ENCODE data around the gene CDYL2.

DNA sequence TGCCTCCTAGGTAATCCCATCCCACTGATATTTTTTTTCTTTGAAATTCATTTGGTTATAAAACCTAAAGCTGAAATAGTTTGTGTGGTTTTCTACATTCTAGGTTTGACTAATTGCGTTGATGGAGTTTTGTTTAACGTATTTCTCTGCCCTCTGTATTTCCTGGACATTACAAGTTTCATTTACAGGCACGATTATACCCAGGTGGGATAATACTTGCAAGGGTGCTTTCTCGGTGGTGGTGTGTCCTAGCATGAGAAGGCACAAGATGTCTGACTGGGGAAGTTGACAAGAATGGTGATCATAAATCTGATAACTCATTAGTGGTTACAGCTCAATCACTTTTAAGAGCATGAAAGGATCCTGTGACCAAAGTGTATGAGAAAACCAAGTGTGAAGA, 218.6 kb downstream of the CDYL2 start:
- TF ChIP-seq, protein P1, sequence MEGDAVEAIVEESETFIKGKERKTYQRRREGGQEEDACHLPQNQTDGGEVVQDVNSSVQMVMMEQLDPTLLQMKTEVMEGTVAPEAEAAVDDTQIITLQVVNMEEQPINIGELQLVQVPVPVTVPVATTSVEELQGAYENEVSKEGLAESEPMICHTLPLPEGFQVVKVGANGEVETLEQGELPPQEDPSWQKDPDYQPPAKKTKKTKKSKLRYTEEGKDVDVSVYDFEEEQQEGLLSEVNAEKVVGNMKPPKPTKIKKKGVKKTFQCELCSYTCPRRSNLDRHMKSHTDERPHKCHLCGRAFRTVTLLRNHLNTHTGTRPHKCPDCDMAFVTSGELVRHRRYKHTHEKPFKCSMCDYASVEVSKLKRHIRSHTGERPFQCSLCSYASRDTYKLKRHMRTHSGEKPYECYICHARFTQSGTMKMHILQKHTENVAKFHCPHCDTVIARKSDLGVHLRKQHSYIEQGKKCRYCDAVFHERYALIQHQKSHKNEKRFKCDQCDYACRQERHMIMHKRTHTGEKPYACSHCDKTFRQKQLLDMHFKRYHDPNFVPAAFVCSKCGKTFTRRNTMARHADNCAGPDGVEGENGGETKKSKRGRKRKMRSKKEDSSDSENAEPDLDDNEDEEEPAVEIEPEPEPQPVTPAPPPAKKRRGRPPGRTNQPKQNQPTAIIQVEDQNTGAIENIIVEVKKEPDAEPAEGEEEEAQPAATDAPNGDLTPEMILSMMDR (IDR thresholded peaks at IDR 0.05) = no peak
- TF ChIP-seq POLR2A (IDR thresholded peaks at IDR 0.05) = no peak
- no peak for TF ChIP-seq POLR2AphosphoS5 (IDR thresholded peaks at IDR 0.05)
- TF ChIP-seq EP300 (IDR thresholded peaks at IDR 0.05; ENCODE audit: low read depth) = no peak
